GM19239 (cell line): ENCODE results near the gene OPTN.
"Not testable (repeated sequence)": the region's sequence is repeated elsewhere in the genome, so short reads cannot be mapped to it uniquely, and the experiment has no call there.

ENCODE experiments used
- DNase-seq: peaks from one replicate; pipeline ENCODE4 v3.0.0; 2011; ENCODE audit warnings: low spot score; ENCODE audit not compliant: insufficient read length
- FAIRE-seq: peaks from 2 replicates; lab custom pipeline; 2011; peaks lifted over from hg19 to GRCh38; lab: Jason Lieb, UNC

OPTN gene

GRCh38 chr10:13099666-13100348 lies at the start of gene OPTN:
OPTN (plus strand) TSS chr10:13100163; CDS start chr10:13109123, 8,960 bp downstream.
- DNase-seq (peak; percentile 64), FAIRE-seq (peak; percentile 84)

DNA sequence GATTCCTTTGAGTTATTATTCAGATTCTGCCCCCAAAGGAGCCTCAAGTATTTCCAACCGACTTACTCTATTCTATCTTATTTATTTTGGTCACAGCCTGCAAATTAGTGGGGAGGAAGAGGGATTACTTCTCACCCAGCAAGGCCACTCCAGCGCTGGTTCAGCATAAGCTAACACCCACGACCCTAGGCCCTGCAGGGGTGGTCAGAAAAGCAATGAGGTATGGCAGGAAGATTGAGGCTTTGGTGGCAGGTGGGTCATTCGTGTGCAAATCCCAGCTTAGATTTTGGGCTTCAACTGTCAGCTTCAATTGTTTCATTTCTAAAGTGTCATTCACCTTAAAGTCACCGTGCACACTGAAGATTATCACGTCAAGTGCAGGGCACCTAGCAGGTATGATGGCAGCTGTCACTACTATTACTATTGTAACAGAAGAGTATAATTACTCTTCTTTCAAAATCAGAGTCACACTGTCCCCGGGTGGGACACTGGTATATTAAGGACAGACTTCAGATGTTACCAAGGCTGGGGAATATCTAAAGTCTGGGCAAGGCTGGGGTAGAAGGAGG lies 48.8 kb upstream of the OPTN start:
- no peak for DNase-seq
- no peak for FAIRE-seq

DNA sequence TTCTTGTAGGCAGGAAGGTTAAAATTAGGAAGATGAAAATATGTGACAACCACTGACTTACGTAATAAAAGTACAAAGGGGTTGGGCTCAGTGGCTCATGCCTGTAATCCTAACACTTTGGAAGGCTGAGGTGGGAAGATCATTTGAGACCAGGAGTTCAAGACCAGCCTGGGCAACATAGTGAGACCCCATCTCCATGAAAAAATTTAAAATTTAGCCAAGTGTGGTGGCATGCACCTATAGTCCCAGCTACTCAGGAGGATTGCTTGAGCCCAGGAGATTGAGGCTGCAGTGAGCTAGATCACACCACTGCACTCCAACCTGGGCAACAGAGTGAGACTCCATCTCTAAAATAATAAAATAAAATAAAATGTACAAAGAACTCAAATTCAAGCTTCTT lies 46.8 kb upstream of the OPTN start:
- not testable (repeated sequence) for FAIRE-seq

GRCh38 chr10:13053794-13054462 lies 46.0 kb upstream of the OPTN start:
- FAIRE-seq (no peak), DNase-seq (no peak)

More for the DNA sequence above, 46.8 kb upstream of the OPTN start:
- DNase-seq: not testable (repeated sequence)

GRCh38 chr10:13054844-13055243 lies 45.1 kb upstream of the OPTN start:
- DNase-seq: no peak
- FAIRE-seq: no peak

GRCh38 chr10:13056456-13057077 lies 43.4 kb upstream of the OPTN start:
- FAIRE-seq: no peak
- DNase-seq: no peak

DNA sequence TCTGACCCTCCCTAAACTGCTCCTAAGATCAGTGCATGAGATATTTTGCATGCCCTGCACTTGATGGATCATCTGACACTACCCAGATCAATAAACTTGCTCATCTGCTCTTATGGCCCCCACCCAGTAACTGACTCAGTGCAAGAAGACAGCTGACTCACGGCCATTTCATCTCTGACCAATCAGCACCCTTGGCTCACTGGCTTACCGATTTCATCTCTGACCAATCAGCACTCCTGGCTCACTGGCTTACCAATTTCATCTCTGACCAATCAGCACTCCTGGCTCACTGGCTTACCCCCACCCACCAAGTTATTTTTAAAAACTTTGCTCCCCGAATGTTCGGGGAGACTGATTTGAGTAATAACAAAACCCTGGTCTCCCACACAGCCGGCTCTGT lies 37.2 kb upstream of the OPTN start:
- DNase-seq: no peak
- FAIRE-seq: no peak

DNA sequence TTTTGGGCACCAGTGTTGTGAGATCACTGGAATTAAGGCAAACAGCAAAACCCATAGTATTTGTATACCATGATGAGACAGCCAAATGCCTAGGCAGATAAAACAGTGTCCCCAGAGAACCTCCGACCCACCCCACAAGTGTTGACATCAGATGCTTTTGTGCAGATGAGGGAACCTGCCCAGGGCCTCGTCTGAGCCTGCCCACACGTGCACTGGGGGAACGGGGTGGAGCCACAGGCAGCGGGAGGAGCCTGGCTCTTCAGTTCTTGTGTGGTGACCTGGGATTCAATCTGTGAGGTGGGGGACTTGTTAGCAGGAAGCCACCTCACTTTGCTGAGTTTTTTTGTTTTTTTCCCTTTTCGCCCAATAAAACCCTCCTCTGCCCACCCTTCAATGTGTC lies 33.4 kb upstream of the OPTN start:
- no peak for FAIRE-seq
- DNase-seq: no peak

DNA sequence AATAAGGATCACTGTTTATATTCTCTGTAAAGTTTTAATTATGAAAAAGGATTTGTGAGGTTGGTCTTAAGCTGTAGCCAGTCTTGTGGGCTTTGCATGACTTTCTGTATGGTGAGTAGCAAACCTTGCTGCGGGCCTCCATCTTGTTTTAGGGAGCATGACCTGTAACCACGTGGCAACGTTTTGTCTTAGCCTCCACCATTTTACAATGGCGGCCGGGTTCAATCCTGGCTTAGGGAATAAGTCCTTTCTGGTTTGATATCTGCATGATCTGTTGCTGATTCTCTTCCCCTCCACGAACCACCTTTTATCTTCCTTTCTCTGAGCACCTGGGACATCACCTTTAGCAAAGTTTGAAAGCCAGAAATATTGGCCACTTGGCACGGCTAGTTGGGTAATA lies 32.5 kb upstream of the OPTN start:
- DNase-seq (no peak), FAIRE-seq (no peak)

DNA sequence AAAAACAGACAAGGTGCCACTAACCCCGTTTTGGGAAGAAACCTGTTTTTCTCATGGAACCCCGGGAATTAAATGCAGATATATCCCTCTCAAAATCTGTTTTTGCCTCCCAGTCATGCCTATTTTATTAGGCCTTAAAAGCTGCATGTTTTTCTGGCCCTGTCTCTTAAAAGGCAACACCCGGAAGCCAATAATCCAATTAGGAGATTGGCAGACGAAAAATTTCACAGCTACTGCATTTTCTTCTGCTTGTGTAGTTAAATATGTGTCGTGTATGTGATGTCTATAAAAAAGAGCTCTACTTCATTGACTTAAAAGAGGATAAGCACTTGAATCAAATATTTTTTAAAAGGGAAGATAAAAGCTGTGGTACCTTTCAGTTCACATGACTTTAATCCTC lies 31.9 kb upstream of the OPTN start:
- FAIRE-seq (no peak), DNase-seq (no peak)

DNA sequence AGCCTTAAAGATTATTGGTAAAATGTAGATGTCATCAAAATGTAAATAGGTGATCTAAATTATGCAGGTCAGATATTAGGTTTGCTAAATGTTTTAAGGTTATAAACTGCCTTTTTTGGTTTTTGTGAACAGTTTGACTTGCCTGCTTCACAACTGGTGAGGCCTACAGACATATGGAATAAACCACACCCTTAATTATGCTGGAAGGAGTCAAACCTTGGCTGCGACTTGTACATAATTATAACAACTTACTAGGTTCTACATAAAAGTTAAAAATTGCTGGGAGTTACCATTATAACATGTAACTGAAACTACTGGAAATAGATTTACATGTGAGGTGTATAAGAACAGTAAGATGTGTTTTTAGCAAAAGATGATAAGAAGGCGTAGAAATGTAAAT lies 31.5 kb upstream of the OPTN start:
- FAIRE-seq: no peak
- DNase-seq: no peak

DNA sequence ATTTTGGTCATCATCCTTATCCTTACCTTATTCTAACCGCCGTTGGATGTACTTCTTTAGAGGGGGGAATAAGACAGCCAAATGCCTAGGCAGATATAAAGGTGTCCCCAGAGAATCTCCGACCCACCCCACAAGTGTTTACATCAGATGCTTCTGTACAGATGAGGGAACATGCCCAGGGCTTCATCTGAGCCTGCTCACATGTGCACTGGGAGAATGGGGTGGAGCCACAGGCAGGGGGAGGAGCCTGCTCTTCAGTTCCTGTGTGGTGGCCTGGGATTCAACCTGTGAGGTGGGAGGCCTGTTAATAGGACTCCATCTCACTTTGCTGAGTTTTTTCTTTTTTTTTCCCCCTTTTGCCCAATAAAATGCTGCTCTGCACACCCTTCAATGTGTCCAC lies 27.6 kb upstream of the OPTN start:
- DNase-seq: no peak
- FAIRE-seq: no peak

DNA sequence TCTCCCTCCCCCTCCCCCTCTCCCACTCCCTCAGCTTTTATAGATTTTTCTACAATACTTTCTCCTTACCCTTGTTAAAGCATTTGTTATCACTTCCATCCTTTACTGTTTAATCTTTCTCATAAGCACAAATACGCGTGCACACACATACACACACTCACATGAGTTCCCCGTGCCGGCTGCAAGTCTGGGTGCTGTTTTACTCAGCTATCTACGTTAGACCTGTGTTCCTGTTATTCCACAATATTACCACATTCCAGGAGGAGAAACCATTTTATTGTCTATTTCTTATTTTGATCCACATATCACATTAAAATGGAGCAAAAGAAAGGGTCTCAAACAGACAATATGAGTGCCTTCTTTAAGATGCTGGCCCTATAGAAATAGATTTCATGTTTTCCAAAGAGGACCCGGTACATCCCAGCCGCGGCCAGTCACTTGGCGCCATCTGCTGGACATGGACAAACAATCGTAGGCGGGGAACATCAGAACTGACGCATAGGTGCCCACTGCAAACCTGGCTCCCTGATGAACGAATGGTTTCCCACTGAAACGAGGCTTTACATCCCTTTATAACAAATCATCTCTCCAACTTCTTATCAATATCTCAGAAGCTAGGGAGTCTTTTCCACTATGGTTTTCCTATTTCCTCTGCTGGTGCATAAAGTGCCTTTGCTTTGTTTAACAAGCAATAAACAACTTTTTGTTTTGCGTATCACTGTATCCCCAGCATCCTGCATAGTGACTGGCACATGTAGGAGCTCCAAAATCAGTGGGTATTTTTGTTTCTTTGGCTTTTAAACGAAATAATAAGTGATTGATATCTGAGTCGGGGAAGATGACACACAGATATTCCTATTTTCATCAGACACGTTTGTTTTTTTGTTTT lies 25.2 kb upstream of the OPTN start:
- peak; percentile 56 for FAIRE-seq
- peak; percentile 50 for DNase-seq

GRCh38 chr10:13078912-13079775 lies 20.8 kb upstream of the OPTN start:
- no peak for DNase-seq
- FAIRE-seq: no peak

DNA sequence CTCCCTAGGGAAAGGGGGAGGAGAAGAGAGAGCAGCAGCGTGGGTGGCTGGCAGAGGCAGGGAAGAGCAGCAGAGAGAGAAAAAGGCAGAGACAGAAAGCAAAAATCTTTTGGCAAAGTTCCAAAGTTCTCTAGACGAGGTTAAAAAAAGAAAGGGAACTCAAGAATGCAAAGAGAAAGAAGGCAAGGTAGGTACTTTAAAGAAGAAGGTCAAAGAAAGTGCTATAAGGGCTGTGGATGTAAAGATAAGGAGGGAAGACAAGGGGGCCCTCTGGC lies 20.2 kb upstream of the OPTN start:
- DNase-seq (no peak), FAIRE-seq (no peak)

GRCh38 chr10:13080643-13081042 lies 19.3 kb upstream of the OPTN start:
- no peak for DNase-seq
- FAIRE-seq: no peak

DNA sequence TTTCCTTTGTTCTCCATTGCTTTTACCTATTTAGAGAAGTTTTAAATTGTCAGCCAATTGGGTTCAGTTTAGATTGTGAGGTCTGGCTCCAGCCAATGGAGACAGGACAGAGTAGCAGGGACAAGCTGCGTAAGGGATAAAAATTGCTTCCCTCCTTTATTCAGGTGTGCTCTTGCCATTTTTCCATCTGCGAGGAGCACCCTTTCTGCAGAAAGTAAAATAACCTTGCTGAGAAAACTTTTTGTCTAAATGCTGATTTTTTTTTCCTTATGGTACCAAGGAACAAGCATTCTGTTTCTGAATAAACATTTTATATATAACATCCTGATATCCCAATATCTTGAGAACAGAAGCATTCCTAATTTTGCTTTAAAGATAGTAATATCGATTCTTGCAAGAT lies 16.3 kb upstream of the OPTN start:
- DNase-seq, FAIRE-seq: not testable (repeated sequence)

- FAIRE-seq (no peak), DNase-seq (no peak)
Measured at GRCh38 chr10:13086056-13086455, 13.9 kb upstream of the OPTN start.

- DNase-seq (no peak), FAIRE-seq (no peak)
Measured at GRCh38 chr10:13087601-13087985, 12.4 kb upstream of the OPTN start.
